ENCODE results near the gene SPG7. TPM values are rescaled to one million over a fixed set of nuclear protein-coding genes. Genes with fewer than 3 reads are reported as not detected.
A peak's percentile ranks its signal among the peaks of the same experiment; 100 is the strongest.
"Not testable (repeated sequence)": the region's sequence is repeated elsewhere in the genome, so short reads cannot be mapped to it uniquely, and the experiment has no call there.

Gene SPG7
- total RNA-seq, 1 donor from 2014 or later: 96.1 TPM

DNA sequence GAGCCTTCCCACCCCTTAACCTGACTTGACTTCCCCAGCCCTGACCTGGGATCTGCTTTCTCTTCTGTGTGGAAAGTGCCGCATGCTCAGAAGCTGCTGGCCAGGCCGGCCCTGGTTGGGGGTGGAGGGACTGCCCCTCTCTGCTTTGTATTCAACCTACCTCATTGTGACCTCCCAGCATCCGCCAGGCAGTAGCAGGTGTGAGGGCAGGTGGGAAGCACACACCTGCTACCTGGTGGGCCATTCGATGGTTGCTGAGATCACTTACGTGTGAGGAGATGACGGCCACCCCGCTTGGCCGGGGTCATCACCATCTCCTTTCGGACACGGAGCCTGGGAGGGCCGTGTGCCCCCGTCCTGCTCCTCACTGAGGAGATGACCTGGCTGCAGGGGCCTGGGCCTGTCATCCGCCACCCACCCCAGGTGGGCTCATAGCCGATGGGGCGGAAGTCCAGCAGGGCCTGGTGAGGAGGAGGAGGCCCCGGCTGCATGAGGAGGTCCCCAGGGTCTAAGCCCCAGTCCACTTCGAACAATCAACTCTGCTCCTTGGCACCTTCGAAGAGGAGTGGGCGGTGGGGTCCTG, 74.5 kb downstream of the SPG7 start:
- ATAC-seq (no peak), DNase-seq (ENCODE audit: missing footprints) (no peak)
- intact Hi-C loops (cut with DNase I): no loop called here

DNA sequence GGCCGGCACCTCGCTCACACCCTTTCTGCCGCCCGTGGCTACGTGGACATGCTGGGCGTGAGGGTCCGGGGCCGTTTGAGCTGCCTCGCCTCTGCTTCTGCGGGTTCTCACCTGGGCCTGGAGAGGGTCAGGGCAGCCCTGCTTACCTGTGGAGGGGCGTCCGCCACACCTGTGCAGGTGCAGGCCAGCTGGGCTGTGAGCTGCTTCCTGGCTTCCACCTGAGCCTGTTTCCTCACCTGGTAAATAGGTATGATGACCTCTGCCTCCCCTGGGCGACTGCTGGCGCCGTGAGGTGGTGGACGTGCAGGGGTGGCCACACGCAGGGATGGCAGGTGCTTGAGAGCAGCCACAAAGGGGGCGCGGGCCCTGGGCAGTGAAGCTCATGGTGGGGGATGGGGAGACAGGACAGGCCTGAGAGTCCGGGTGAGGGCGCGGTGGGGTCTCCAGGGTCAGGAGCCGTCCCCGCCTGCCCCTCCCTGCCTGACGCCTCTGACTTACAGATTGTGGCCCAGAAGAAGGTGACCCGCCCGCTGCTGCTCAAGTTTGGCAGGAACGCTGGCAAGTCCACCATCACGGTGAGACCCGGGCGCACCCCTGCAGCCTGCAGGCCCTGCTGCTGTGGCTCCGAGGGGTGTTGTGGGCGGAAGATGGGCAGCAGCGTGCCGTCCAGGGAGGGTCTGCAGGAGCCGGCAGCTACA, 75.1 kb downstream of the SPG7 start:
- ATAC-seq (peak; percentile 17), DNase-seq (ENCODE audit: missing footprints) (peak; percentile 60)
- intact Hi-C loops (cut with DNase I): no loop called here

DNA sequence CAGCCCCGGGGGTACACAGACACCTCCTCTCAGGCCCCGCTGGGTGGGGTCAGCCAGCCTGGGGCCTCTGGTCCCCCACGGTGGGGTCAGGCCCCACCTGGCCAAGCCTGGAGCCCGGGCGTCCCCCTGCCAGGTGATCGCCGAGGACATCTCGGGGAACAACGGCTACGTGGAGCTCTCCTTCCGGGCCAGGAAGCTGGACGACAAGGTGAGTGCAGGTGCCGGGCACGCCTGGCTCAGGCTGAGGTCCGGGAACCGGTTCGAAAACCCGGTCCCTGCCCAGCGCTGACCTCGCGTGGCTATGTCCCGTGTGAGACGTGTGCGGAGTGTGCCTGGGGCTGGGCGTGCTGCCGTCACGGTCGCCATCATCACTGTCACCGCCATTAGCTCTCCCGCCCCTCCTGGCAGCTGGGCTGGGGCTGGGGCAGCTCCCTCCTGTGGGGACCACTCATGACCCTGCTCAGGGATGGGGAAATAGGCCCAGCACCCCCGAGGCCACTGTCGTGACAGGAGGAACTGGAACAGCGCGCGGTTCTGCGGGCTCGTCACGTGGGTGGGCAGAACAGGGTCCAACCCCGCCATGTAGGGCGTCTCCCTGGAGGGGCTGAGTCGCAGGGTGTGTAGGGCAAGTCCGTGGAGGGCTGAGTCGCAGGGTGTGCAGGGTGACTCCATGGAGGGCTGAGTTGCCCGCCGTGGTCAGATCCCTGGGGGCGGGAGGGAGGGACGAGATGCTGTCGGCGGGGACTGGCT, 75.9 kb downstream of the SPG7 start:
- intact Hi-C loops (cut with DNase I): no loop called here

DNA sequence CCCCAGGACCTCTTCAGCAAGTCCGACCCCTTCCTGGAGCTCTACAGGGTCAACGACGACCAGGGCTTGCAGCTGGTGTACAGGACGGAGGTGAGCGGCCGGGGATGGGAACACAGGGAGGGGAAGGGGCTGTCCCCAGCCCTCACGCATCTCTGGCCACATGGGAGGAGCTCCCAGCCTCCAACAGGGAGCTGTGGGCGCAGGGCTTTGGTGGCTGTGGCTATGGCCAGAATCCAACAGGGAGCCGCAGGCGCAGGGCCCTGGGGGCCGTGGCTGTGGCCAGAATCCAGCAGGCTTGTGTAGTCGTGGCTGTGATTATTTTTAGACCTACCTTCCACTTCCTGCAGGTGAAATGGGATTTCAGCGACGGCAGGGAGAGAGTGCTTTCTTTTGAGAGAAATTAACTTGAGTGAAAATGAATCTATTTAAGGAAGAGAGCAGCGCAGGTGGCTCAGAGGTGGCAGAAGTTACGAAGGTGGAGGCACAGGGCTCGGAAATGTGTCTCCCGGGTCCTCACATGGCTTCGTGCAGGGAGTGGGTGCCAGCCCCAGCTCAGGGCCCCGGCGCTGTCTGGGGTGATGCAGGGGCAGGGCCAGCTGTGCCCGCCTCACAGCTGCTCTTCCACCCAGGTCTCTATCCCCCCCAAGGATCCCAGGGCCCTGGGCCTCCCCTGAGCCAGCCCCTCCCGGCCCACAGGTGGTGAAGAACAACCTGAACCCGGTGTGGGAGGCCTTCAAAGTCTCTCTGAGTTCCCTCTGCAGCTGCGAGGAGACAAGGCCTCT, 76.8 kb downstream of the SPG7 start:
- DNase-seq (ENCODE audit: missing footprints): peak; percentile 45
- no peak for ATAC-seq
- intact Hi-C loops (cut with DNase I): no loop called here

More for the DNA sequence above, 75.9 kb downstream of the SPG7 start:
- DNase-seq (ENCODE audit: missing footprints): peak; percentile 60
- ATAC-seq: no peak

DNA sequence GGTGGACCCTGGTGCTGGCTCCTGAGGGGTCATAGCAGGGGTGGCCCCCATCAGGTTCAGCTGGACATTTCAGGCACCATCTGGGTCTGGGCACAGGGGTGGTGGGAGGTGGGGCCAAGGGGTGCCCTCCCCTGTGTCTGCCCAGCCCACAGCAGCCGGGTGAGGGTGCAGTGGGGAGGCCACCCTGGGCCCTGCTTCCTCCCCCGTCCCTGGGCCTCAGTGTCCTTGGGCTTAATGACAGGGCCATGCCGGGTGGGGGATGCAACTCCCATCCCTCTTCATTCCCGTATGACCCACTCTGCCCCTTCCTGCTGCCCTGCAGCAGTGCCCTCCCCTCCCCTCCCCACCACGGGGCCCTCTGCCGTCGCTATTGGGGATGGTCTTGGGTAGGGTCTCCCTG, 78.0 kb downstream of the SPG7 start:
- no peak for ATAC-seq
- no peak for DNase-seq (ENCODE audit: missing footprints)
- intact Hi-C loops (cut with DNase I): no loop called here

DNA sequence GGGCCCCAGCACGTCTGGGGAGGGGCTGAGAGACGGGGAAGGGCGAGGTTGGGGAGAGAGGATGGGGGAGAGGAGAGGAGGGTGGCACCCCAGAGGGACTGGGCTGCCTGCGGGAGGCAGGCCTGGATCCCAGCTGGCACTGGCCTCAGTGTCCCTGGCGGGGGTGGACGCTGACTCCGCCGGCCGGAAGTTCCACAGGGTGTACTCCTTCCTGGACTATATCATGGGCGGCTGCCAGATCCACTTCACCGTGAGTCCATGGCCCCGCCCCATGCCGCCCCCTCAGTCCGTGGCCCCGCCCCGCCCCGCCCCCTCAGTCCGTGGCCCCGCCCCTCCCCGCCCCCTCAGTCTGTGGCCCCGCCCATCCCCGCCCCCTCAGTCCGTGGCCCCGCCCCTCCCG, 78.7 kb downstream of the SPG7 start:
- intact Hi-C loops (cut with DNase I): no loop called here
- DNase-seq (ENCODE audit: missing footprints) (no peak), ATAC-seq (no peak)

DNA sequence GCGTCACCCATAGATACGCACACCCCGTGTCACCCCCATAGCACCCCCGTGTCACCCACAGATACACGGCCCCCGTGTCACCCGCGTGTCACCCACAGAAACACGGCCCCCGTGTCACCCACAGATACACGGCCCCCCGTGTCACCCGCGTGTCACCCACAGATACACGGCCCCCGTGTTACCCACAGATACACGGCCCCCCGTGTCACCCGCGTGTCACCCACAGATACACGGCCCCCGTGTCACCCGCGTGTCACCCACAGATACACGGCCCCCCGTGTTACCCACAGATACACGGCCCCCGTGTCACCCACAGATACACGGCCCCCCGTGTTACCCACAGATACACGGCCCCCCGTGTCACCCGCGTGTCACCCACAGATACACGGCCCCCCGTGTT, 79.5 kb downstream of the SPG7 start:
- DNase-seq (ENCODE audit: missing footprints); intact Hi-C loops (cut with DNase I); ATAC-seq: not testable (repeated sequence)

DNA sequence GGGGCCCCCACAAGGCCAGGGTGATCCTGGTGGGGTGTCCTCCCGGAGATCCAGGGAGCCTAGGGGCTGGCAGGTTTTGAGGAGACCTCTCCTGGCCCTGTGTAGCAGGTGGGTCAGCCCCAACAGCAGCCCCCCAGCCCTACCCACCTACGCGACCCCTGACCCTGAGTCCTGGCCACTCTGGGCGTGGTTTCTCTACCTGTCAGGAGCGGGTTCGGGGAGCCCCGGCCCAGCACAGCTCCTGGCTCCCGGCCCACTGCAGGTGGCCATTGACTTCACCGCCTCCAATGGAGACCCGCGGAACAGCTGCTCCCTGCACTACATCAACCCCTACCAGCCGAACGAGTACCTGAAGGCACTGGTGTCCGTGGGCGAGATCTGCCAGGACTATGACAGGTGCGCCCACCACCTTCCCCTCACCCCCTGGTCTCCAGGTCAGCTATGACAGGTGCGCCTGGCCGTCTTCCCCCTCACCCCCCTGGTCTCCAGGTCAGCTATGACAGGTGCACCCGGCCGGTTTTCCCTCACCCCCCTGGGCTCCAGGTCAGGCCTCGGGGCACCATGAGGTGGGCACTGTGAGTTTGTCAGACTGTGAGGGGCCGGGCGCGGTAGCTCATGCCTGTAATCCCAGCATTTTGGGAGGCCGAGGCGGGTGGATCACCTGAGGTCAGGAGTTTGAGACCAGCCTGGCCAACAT, 80.4 kb downstream of the SPG7 start:
- no peak for ATAC-seq
- intact Hi-C loops (cut with DNase I): no loop called here
- DNase-seq (ENCODE audit: missing footprints): no peak

DNA sequence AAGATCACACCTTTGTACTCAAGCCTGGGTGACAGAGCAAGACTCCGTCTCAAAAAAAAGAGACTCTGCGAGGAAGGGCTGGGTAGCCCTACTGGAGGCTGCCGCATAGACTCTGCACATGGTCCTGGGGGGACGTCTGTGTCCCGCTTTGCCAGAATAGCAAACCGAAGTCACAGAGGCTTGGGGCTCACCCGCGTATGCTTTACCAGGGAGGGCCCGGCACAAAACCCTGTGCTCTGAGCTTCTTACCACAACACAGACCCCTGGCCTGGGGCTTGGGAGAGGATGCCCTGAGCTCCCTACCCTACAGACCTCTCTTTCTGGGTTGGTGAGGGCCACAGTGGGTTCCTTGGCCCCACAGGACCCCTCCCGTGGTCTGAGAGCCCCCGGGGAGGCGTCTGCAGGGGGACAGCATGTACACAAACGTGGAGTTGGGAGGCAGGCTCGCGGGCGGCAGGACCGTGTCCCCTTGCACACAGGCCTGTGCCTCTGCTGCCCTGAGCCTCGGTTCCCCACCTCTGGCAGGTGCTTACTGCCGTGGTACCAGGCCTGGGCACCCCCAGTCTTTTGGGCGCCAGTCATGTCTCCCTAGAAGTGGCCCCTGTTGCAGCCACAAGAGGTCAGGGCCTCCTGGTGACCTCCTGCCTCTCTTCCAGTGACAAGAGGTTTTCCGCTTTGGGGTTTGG, 81.2 kb downstream of the SPG7 start:
- no peak for ATAC-seq
- intact Hi-C loops (cut with DNase I): no loop called here
- DNase-seq (ENCODE audit: missing footprints): no peak

DNA sequence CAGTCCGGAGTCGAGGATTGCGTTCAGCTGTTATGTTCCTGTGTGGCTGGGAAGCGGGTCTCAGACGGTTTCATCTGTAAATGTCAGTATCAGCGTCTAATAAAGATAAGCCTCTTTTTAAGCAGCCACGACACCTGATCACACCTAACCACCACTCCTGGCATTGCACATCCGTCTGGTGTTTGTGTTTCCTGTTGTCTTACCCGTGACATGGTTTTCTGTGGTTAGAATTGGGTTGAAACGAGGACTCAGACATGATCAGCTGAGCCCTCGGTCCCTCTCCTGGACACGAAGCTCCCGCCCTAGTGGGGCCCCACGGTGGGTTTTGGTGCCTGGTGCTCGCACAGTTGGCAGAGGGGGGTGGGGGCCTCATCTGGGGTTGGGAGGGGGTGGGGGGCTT, 85.6 kb downstream of the SPG7 start:
- intact Hi-C loops (cut with DNase I): no loop called here
- DNase-seq (ENCODE audit: missing footprints) (no peak), ATAC-seq (no peak)

DNA sequence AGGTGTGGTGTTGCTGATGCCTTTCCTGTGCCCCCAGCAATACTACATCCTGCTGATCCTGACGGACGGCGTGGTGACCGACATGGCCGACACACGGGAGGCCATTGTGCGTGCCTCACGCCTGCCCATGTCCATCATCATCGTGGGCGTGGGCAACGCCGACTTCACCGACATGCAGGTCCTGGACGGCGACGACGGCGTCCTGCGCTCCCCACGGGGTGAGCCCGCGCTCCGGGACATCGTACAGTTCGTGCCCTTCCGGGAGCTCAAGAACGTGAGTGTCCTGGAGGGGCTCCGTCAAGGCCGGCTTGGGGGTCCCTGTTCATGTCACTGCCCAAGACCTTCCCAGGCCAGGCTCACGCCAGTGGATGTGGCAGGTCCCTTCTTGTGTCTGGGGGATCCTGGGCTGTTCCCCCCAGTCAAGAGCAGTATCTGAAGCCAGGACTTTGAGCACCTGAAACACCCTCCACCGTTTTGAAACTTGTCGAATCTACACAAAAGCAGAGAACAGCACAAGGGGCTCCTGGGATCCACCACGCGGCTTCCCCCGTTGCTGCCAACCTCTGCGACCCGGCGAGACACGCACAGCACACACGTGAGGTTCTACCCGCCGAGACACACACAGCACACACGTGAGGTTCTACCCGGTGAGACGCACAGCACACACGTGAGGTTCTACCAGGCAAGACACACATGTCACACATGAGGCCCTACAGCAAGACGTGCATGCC, 87.3 kb downstream of the SPG7 start:
- no peak for ATAC-seq
- no peak for DNase-seq (ENCODE audit: missing footprints)
- intact Hi-C loops (cut with DNase I): no loop called here

DNA sequence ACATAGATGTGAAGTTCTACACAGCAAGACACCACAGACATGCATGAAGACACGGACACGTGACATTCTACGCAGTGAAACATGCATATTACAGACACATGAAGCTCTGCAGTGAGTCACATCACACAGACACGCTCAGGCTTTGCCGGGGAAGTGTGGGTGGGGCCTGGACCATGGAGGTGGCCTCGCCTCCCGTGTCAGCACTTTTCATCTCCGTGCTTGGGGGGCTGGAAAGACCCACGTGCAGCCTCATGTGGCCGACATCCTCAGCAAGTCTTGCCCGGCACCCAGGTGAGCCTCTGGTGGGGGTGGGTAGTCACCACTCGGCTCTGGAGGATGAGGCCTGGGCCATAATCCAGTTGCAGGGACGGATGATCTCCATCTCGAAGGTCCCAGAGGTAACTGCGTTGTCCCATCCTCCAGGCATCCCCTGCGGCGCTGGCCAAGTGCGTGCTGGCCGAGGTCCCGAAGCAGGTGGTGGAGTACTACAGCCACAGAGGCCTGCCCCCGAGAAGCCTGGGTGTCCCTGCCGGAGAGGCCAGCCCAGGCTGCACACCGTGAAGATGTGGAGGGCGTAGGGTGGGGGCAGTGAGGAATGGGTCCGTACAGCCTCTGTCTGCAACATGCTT, 88.0 kb downstream of the SPG7 start:
- DNase-seq (ENCODE audit: missing footprints) (no peak), ATAC-seq (peak; percentile 24)
- intact Hi-C loops (cut with DNase I): no loop called here

DNA sequence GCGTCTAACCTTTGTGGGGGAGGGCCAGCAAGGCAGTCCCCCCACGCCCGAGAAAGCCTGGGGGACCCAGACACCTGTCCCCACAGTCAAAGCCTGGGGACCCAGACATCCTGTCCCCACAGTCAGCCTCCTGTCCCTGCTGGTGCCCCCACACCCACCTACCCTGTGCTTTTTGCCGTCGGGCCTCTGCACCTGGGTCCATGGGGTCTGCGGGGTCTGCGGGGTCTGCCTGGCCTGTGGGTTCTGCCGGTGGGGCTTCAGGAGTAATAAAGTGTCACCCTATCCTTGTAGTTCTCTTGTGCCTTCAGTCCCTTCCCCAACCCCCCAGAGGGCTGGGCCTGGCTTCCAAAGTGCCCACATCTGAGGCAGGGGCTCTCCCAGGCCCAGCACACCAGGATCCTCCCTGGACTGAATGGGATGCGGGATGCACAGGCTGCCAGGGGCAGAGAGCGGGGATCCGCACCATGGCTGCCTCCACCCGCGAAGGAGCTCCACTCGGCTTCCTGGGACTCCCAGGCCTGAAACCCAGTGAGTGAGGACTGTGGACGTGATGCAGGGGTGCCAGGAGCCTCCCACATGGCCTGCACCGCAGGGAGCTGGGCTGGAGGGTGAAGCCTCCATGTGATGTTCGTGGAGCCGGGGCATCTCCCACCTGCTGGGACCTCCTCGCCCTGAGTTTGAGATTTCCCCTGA, 88.9 kb downstream of the SPG7 start:
- DNase-seq (ENCODE audit: missing footprints): no peak
- no peak for ATAC-seq
- intact Hi-C loops (cut with DNase I): no loop called here

DNA sequence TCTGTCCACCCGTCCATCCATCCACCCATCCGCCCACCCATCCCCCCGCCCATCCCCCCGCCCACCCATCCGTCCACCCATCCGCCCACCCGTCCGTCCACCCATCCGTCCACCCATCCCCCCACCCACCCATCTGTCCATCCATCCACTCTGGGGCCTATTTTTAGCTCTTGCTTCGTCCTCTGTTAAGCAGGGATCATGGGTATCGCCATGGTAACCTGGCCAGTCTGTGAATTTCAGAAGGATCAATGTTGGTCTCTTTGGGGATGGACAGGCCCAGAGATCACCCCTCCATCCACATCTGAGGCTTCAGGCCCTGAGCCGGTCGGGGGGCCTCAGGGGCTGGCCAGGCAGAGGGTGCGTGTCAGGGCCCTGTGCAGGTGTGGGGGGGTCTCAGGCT, 90.0 kb downstream of the SPG7 start:
- no peak for ATAC-seq
- no peak for DNase-seq (ENCODE audit: missing footprints)
- intact Hi-C loops (cut with DNase I): no loop called here

DNA sequence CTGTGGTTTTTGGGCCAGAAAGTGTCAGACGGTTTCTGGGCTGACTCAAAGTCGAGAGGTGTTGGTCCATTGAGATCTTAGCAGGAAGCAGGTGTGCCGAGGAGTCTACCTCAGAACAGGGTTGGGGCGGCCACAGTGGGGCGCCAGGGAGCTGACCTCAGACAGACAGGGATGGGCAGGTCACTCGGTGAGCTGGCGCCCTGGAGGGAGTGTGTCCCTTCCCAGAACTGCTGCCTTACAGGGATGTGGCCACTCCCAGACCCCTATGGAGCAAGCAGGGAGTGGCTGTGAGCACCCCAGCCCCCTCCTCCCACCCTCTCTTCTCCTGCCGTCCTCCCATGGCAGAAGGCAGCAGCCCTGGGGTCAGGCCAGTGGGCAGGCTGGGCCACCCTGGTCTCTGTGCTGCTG, 91.3 kb downstream of the SPG7 start:
- DNase-seq (ENCODE audit: missing footprints): no peak
- ATAC-seq: no peak
- intact Hi-C loops (cut with DNase I): no loop called here

DNA sequence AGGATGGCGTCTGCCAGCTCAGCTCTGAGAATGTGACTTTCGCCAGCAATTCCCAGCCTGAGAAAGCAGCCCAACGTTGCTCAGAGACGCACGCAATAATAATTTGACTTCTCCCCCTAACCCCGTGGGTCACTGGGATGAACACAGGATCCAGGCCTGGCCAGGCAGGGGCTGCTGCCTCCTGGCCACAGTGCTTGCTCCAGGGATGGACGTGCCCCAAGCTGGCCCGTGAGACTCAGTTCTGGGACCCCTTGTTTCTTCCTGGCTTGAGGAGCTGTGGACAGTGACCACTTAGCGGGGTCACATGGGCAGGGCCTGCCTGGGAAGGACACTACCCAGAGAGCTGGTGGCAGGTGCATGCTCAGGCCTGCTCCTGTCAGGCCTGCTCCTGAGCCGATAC, 91.7 kb downstream of the SPG7 start:
- DNase-seq (ENCODE audit: missing footprints): no peak
- no peak for ATAC-seq
- intact Hi-C loops (cut with DNase I): no loop called here

DNA sequence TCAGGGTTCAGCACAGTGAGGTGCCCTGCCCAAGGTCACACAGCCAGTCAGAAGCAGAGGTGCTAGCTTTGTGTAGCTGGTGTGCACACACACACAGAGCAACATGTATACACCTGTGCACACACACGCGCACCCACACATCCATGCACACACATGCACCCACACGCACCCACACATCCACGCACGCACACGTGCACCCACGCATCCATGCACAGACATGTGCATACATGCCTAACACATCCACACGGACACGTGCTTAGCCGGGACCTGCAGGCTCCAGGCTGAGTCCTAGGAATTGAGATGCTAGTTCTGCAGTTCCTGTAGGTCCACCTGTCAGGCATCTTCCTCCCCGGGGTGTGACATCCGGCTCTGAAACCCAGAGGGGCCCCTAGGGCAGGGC, 92.2 kb downstream of the SPG7 start:
- intact Hi-C loops (cut with DNase I): no loop called here
- no peak for ATAC-seq
- no peak for DNase-seq (ENCODE audit: missing footprints)
